SH-SY5Y (cell line): ENCODE data around the gene ERICH6.

Experiments used
- GATA2 ChIP-seq: IDR thresholded peaks from 2 replicates; pipeline ENCODE4 v1.6.1; 2011; ENCODE audit warnings: mild to moderate bottlenecking, low read depth, low read length
- GATA3 ChIP-seq: IDR thresholded peaks from 2 replicates; pipeline ENCODE4 v1.6.1; 2011; ENCODE audit warnings: low read depth, mild to moderate bottlenecking, low read length, moderate library complexity

- TF ChIP-seq GATA2: no peak
- TF ChIP-seq GATA3: no peak
Observed at GRCh38 chr3:150699068-150699639, 4.6 kb downstream of the ERICH6 start.
